ENCODE measurements around the gene CCDC43.
"Not testable (repeated sequence)": the region's sequence is repeated elsewhere in the genome, so short reads cannot be mapped to it uniquely, and the experiment has no call there.

The CCDC43 gene

GRCh38 chr17:44664867-44665266 lies 24.7 kb downstream of the CCDC43 start:
- no peak for DNase-seq

GRCh38 chr17:44663095-44663494 lies 26.5 kb downstream of the CCDC43 start:
- DNase-seq: no peak

GRCh38 chr17:44661835-44662234 lies 27.7 kb downstream of the CCDC43 start:
- DNase-seq: no peak

GRCh38 chr17:44655983-44656710 lies 33.4 kb downstream of the CCDC43 start, which contains the start of gene MEIOC:
TSS of gene MEIOC (plus strand) at chr17:44656468. CDS start at chr17:44656614, 146 bp downstream.
- no peak for DNase-seq

GRCh38 chr17:44653954-44654353 lies 35.6 kb downstream of the CCDC43 start:
- no peak for DNase-seq

- DNase-seq: no peak
These were observed 36.2 kb downstream of the CCDC43 start for GRCh38 chr17:44653384-44653783.

GRCh38 chr17:44652727-44653126 lies 36.8 kb downstream of the CCDC43 start:
- DNase-seq: no peak

GRCh38 chr17:44651228-44651627 lies 38.3 kb downstream of the CCDC43 start:
- no peak for DNase-seq

GRCh38 chr17:44648963-44649362 lies 40.6 kb downstream of the CCDC43 start:
- no peak for DNase-seq

GRCh38 chr17:44647736-44648135 lies 41.8 kb downstream of the CCDC43 start:
- DNase-seq: no peak

- no peak for DNase-seq
These were observed 43.3 kb downstream of the CCDC43 start for GRCh38 chr17:44646280-44646679.

GRCh38 chr17:44645341-44645740 lies 44.2 kb downstream of the CCDC43 start:
- no peak for DNase-seq

- no peak for DNase-seq
These were observed 46.7 kb downstream of the CCDC43 start for GRCh38 chr17:44642834-44643233.

- no peak for DNase-seq
These were observed 52.5 kb downstream of the CCDC43 start for GRCh38 chr17:44637066-44637465.

- peak; percentile 20 for DNase-seq
These were observed 53.0 kb downstream of the CCDC43 start for GRCh38 chr17:44636562-44636961.

GRCh38 chr17:44634401-44634800 lies 55.2 kb downstream of the CCDC43 start:
- DNase-seq: not testable (repeated sequence)

- no peak for DNase-seq
These were observed 55.6 kb downstream of the CCDC43 start for GRCh38 chr17:44633998-44634397.

- no peak for DNase-seq
These were observed 58.9 kb downstream of the CCDC43 start for GRCh38 chr17:44630703-44631102.

- DNase-seq: no peak
These were observed 60.3 kb downstream of the CCDC43 start for GRCh38 chr17:44629314-44629713.

GRCh38 chr17:44628243-44629188 lies 61.1 kb downstream of the CCDC43 start:
- DNase-seq: no peak

GRCh38 chr17:44627513-44628242 lies 61.9 kb downstream of the CCDC43 start:
- no peak for DNase-seq

Measured in amniotic stem cell (primary cell).